ENCODE measurements around the gene ALPP. TPM values are rescaled to one million over a fixed set of nuclear protein-coding genes. Genes with fewer than 3 reads are reported as not detected.

The ALPP gene
- total and polyA plus RNA-seq, 2 of the 13 experiments (the other 11 are each of a cell fraction or from before 2014, with no cell fraction given), result not detected

GRCh38 chr2:232368311-232368731 lies 10.2 kb upstream of the ALPP start:
- H3K27me3 ChIP-seq (ENCODE audit: control insufficient read depth in 1 of 2, insufficient read depth in 2 of 2, low read length in 2 of 2), result peaks cover 0 to 28% of the 10 kb centered on the region in 2 experiments; a peak in 3 of 5 replicates
- WGBS (ENCODE audit: low lambda C conversion rate), result 38% methylated on average over 8 of the region's 15 CpGs
- no peak for DNase-seq (ENCODE audit: low spot score)
- no peaks in the 10 kb centered on the region for H3K36me3 ChIP-seq (replicated peaks in 1 of 2; ENCODE audit: control insufficient read depth in 1 of 2, insufficient read depth in 2 of 2, low read length in 2 of 2)
- no peaks in the 10 kb centered on the region; the same call in 1 of the 2 replicates for H4K20me1 ChIP-seq (ENCODE audit: insufficient read depth, low read length)
- in situ Hi-C loops (cut with HindIII; ENCODE audit: extremely low pct_ligation_motif_present, low pct_unique_long_range_greater_than_20kb), result no loop called here
- ChIA-PET CTCF (ENCODE audit: low intra/inter-chr PET ratio, low total read pairs) (no interaction called here), POLR2A (no interaction called here)
- H3K9me3 ChIP-seq (ENCODE audit: low read length), result no peaks in the 10 kb centered on the region
- H3K9ac ChIP-seq (ENCODE audit: insufficient read depth, low read depth, low read length), result no peak overlapping the region
- intact Hi-C loops (cut with micrococcal nuclease; ENCODE audit: unreplicated experiment), result no loop called here
- H3K27ac ChIP-seq (ENCODE audit: extremely low read length, insufficient read depth, low read length), result no peak overlapping the region
- H3K4me3 ChIP-seq (replicated peaks in 1 of 3; ENCODE audit: insufficient read depth in 1 of 3, low read depth in 2 of 3, low read length in 3 of 3), result peak overlapping the region in 1 of 3 experiments; percentile 22; a peak in 1 of 6 replicates
- TF ChIP-seq SP2 (CRISPR knock-in tag; IDR thresholded peaks at IDR 0.05) (no peak), SALL1 (CRISPR knock-in tag; IDR thresholded peaks at IDR 0.05) (peak; percentile 4; the same call in 1 of the 2 replicates), NONO (IDR thresholded peaks at IDR 0.05) (no peak), NONO (CRISPR knock-in tag; conservative IDR thresholded peaks at IDR 0.05) (0 out of 2 replicates have a peak, but pooled peaks have one; percentile 30), ZNF367 (CRISPR knock-in tag; IDR thresholded peaks at IDR 0.05; ENCODE audit: borderline replicate concordance) (no peak), ZFP91 (CRISPR knock-in tag; IDR thresholded peaks at IDR 0.05; ENCODE audit: borderline replicate concordance) (0 out of 2 replicates have a peak, but pooled peaks have one; percentile 20), MAX (IDR thresholded peaks at IDR 0.05) (peak; percentile 27; the same call in 1 of the 2 replicates), USF2 (IDR thresholded peaks at IDR 0.05; ENCODE audit: low read depth, low read length) (no peak; the same call in 1 of the 2 replicates), USF2 (CRISPR knock-in tag; IDR thresholded peaks at IDR 0.05; ENCODE audit: borderline replicate concordance) (0 out of 2 replicates have a peak, but pooled peaks have one; percentile 37), ZNF616 (CRISPR knock-in tag; IDR thresholded peaks at IDR 0.05; ENCODE audit: low read depth) (0 out of 2 replicates have a peak, but pooled peaks have one; percentile 45), ARNTL (CRISPR knock-in tag; IDR thresholded peaks at IDR 0.05) (0 out of 2 replicates have a peak, but pooled peaks have one; percentile 3), ZNF687 (CRISPR knock-in tag; IDR thresholded peaks at IDR 0.05) (peak; percentile 43)
- H3K4me1 ChIP-seq (ENCODE audit: insufficient read depth, low read length), result peaks cover 43% of the 10 kb centered on the region
- peak overlapping the region; percentile 34; the same call in 1 of the 2 replicates for H3K4me2 ChIP-seq (ENCODE audit: low read depth, low read length)
- H2AFZ ChIP-seq (ENCODE audit: low read length), result no peak overlapping the region
- FAIRE-seq, result no peak
- 0 out of 3 replicates have a peak, but pooled peaks have one; percentile 4 for ATAC-seq
- no TSS peak for BruUV-seq (replicated peaks)
- H3K79me2 ChIP-seq (ENCODE audit: insufficient read depth, low read length), result no peaks in the 10 kb centered on the region
